HEK293 (cell line): ENCODE results near the gene NPEPL1.

Experiments used
- CTCF ChIA-PET: fragments of 350-600 bp; formaldehyde crosslinking; extraction: SDS; loops from one replicate; lab custom pipeline; 2021; ENCODE audit warnings: antibody characterized with exemption; lab: Yijun Ruan, JAX
- POLR2A ChIA-PET: fragments of 300-600 bp; formaldehyde crosslinking; extraction: SDS; loops from one replicate; lab custom pipeline; 2020; ENCODE audit warnings: antibody characterized with exemption, inconsistent platforms; lab: Yijun Ruan, JAX
- H3K27ac ChIP-seq: fragments of 200-500 bp; sonication (Bioruptor generic); 2 replicates; pipeline ENCODE4 v1.5.1; 2014; ENCODE audit warnings: low read depth, low read length, control low read depth, inconsistent platforms; ENCODE audit errors: extremely low read depth
- H3K36me3 ChIP-seq, 2 experiments: fragments of 200-500 bp in 1 of 2; sonication (Bioruptor generic) in 1 of 2; 1 replicate in 1 of 2; 2 replicates in 1 of 2; pipeline ENCODE4 v1.5.1; 2014 to 2017; ENCODE audit warnings: inconsistent platforms in 2 of 2, low read length in 2 of 2; ENCODE audit not compliant: control insufficient read depth in 2 of 2, insufficient read depth in 1 of 2
- H3K4me1 ChIP-seq: fragments of 200-500 bp; sonication (Bioruptor generic); 2 replicates; pipeline ENCODE4 v1.5.1; 2014; ENCODE audit warnings: mild to moderate bottlenecking, low read length, inconsistent platforms; ENCODE audit not compliant: control insufficient read depth, insufficient read depth
- H3K4me3 ChIP-seq: 2 replicates; pipeline ENCODE4 v1.5.1; 2011; ENCODE audit warnings: low read depth, mild to moderate bottlenecking, control low read depth, low read length, moderate library complexity
- H3K9me3 ChIP-seq: fragments of 200-500 bp; sonication (Bioruptor generic); 2 replicates; pipeline ENCODE4 v1.5.1; 2014; ENCODE audit warnings: low read depth, low read length, inconsistent platforms; ENCODE audit not compliant: control insufficient read depth, insufficient read depth
- FEZF1 ChIP-seq: fragments of 450-650 bp; formaldehyde crosslinking; IDR thresholded peaks from 2 replicates; pipeline ENCODE4 v1.5.1; 2016; ENCODE audit warnings: missing biosample characterization, missing genetic modification characterization
- KLF8 ChIP-seq: fragments of 450-650 bp; formaldehyde crosslinking; IDR thresholded peaks from 2 replicates; pipeline ENCODE4 v1.5.1; 2016; ENCODE audit warnings: missing biosample characterization, missing genetic modification characterization
- MYNN ChIP-seq: fragments of 450-650 bp; formaldehyde crosslinking; IDR thresholded peaks from 2 replicates; pipeline ENCODE4 v1.5.1; 2016; ENCODE audit warnings: missing biosample characterization, missing genetic modification characterization, borderline replicate concordance
- OSR2 ChIP-seq: fragments of 450-650 bp; formaldehyde crosslinking; IDR thresholded peaks from 2 replicates; pipeline ENCODE4 v1.5.1; 2016; ENCODE audit warnings: missing biosample characterization, missing genetic modification characterization
- PRDM1 ChIP-seq: fragments of 450-650 bp; formaldehyde crosslinking; IDR thresholded peaks from 2 replicates; pipeline ENCODE4; 2016; ENCODE audit warnings: missing biosample characterization, missing genetic modification characterization
- REPIN1 ChIP-seq: fragments of 450-650 bp; formaldehyde crosslinking; IDR thresholded peaks from 2 replicates; pipeline ENCODE4 v1.5.1; 2017; ENCODE audit warnings: missing biosample characterization, missing genetic modification characterization, low read depth
- YY2 ChIP-seq: fragments of 450-650 bp; formaldehyde crosslinking; IDR thresholded peaks from 2 replicates; pipeline ENCODE4 v1.5.1; 2016; ENCODE audit warnings: missing biosample characterization, missing genetic modification characterization
- ZNF112 ChIP-seq: fragments of 450-650 bp; formaldehyde crosslinking; IDR thresholded peaks from 2 replicates; pipeline ENCODE4 v1.5.0; 2017; ENCODE audit warnings: missing biosample characterization, missing genetic modification characterization
- ZNF146 ChIP-seq: fragments of 450-650 bp; formaldehyde crosslinking; IDR thresholded peaks from 2 replicates; pipeline ENCODE4 v1.5.1; 2016; ENCODE audit warnings: missing biosample characterization, missing genetic modification characterization
- ZNF148 ChIP-seq: fragments of 450-650 bp; formaldehyde crosslinking; IDR thresholded peaks from 2 replicates; pipeline ENCODE4 v1.5.0; 2017; ENCODE audit warnings: missing biosample characterization, missing genetic modification characterization, borderline replicate concordance
- ZNF174 ChIP-seq: fragments of 450-650 bp; formaldehyde crosslinking; IDR thresholded peaks from 2 replicates; pipeline ENCODE4 v1.5.0; 2017; ENCODE audit warnings: missing biosample characterization, mild to moderate bottlenecking, missing genetic modification characterization
- ZNF280C ChIP-seq: fragments of 450-650 bp; formaldehyde crosslinking; IDR thresholded peaks from 2 replicates; pipeline ENCODE4 v1.5.1; 2016; ENCODE audit warnings: missing biosample characterization, missing genetic modification characterization
- ZNF302 ChIP-seq: fragments of 450-650 bp; formaldehyde crosslinking; IDR thresholded peaks from 2 replicates; pipeline ENCODE4 v1.5.1; 2016; ENCODE audit warnings: missing biosample characterization, missing genetic modification characterization, low read depth
- ZNF341 ChIP-seq: fragments of 450-650 bp; formaldehyde crosslinking; IDR thresholded peaks from 2 replicates; pipeline ENCODE4; 2016; ENCODE audit warnings: low read depth, missing biosample characterization, missing genetic modification characterization
- ZNF350 ChIP-seq: fragments of 450-650 bp; formaldehyde crosslinking; IDR thresholded peaks from 2 replicates; pipeline ENCODE4 v1.5.0; 2017; ENCODE audit warnings: missing biosample characterization, mild to moderate bottlenecking, missing genetic modification characterization
- ZNF433 ChIP-seq: fragments of 450-650 bp; formaldehyde crosslinking; IDR thresholded peaks from 2 replicates; pipeline ENCODE4 v1.5.1; 2016; ENCODE audit warnings: missing biosample characterization, missing genetic modification characterization, low read depth
- ZNF514 ChIP-seq: fragments of 450-650 bp; formaldehyde crosslinking; IDR thresholded peaks from 2 replicates; pipeline ENCODE4 v1.5.1; 2016; ENCODE audit warnings: missing biosample characterization, missing genetic modification characterization
- TF ChIP-seq, protein P1 (sequence below): fragments of 450-650 bp; formaldehyde crosslinking; IDR thresholded peaks from 2 replicates; pipeline ENCODE4 v1.5.1; 2016; ENCODE audit warnings: missing biosample characterization, missing genetic modification characterization
- TF ChIP-seq, protein P2 (sequence below): fragments of 450-650 bp; formaldehyde crosslinking; IDR thresholded peaks from 2 replicates; pipeline ENCODE4 v1.5.1; 2017; ENCODE audit warnings: missing biosample characterization, missing genetic modification characterization
- TF ChIP-seq, protein P3 (sequence below): fragments of 450-650 bp; formaldehyde crosslinking; IDR thresholded peaks from 2 replicates; pipeline ENCODE4 v1.5.1; 2016; ENCODE audit warnings: missing biosample characterization, missing genetic modification characterization

NPEPL1 gene

GRCh38 chr20:58702859-58703648 is 10.5 kb downstream of the NPEPL1 start:
- Histone ChIP-seq H3K4me3 (no peak overlapping the region), H3K9me3 (no peaks in the 10 kb centered on the region)
- TF ChIP-seq, protein P1, sequence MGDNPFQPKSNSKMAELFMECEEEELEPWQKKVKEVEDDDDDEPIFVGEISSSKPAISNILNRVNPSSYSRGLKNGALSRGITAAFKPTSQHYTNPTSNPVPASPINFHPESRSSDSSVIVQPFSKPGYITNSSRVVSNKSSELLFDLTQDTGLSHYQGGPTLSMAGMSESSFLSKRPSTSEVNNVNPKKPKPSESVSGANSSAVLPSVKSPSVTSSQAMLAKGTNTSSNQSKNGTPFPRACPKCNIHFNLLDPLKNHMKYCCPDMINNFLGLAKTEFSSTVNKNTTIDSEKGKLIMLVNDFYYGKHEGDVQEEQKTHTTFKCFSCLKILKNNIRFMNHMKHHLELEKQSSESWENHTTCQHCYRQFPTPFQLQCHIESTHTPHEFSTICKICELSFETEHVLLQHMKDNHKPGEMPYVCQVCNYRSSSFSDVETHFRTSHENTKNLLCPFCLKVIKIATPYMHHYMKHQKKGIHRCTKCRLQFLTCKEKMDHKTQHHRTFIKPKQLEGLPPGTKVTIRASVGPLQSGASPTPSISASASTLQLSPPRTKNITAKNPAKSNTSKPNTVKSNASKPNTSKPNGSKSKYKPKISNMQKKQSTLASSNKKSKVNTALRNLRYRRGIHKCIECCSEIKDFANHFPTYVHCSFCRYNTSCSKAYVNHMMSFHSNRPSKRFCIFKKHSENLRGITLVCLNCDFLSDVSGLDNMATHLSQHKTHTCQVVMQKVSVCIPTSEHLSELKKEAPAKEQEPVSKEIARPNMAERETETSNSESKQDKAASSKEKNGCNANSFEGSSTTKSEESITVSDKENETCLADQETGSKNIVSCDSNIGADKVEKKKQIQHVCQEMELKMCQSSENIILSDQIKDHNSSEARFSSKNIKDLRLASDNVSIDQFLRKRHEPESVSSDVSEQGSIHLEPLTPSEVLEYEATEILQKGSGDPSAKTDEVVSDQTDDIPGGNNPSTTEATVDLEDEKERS (tag by site-specific recombination), result no peak
- TF ChIP-seq ZNF280C (tag by site-specific recombination), result no peak
- TF ChIP-seq ZNF433 (tag by site-specific recombination), result no peak
- TF ChIP-seq, protein P2, sequence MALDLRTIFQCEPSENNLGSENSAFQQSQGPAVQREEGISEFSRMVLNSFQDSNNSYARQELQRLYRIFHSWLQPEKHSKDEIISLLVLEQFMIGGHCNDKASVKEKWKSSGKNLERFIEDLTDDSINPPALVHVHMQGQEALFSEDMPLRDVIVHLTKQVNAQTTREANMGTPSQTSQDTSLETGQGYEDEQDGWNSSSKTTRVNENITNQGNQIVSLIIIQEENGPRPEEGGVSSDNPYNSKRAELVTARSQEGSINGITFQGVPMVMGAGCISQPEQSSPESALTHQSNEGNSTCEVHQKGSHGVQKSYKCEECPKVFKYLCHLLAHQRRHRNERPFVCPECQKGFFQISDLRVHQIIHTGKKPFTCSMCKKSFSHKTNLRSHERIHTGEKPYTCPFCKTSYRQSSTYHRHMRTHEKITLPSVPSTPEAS (tag by site-specific recombination), result no peak
- no peak for TF ChIP-seq ZNF148 (tag by site-specific recombination)
- TF ChIP-seq ZNF350 (tag by site-specific recombination), result no peak
- TF ChIP-seq FEZF1, result no peak
- TF ChIP-seq ZNF146 (tag by site-specific recombination), result no peak
- no peak for TF ChIP-seq KLF8 (tag by site-specific recombination)
- TF ChIP-seq REPIN1 (tag by site-specific recombination), result no peak
- TF ChIP-seq OSR2 (tag by site-specific recombination), result no peak
- TF ChIP-seq PRDM1, result no peak
- TF ChIP-seq, protein P3, sequence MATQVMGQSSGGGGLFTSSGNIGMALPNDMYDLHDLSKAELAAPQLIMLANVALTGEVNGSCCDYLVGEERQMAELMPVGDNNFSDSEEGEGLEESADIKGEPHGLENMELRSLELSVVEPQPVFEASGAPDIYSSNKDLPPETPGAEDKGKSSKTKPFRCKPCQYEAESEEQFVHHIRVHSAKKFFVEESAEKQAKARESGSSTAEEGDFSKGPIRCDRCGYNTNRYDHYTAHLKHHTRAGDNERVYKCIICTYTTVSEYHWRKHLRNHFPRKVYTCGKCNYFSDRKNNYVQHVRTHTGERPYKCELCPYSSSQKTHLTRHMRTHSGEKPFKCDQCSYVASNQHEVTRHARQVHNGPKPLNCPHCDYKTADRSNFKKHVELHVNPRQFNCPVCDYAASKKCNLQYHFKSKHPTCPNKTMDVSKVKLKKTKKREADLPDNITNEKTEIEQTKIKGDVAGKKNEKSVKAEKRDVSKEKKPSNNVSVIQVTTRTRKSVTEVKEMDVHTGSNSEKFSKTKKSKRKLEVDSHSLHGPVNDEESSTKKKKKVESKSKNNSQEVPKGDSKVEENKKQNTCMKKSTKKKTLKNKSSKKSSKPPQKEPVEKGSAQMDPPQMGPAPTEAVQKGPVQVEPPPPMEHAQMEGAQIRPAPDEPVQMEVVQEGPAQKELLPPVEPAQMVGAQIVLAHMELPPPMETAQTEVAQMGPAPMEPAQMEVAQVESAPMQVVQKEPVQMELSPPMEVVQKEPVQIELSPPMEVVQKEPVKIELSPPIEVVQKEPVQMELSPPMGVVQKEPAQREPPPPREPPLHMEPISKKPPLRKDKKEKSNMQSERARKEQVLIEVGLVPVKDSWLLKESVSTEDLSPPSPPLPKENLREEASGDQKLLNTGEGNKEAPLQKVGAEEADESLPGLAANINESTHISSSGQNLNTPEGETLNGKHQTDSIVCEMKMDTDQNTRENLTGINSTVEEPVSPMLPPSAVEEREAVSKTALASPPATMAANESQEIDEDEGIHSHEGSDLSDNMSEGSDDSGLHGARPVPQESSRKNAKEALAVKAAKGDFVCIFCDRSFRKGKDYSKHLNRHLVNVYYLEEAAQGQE (tag by site-specific recombination), result no peak
- TF ChIP-seq YY2, result no peak
- no peak for TF ChIP-seq ZNF514 (tag by site-specific recombination)
- TF ChIP-seq MYNN, result no peak
- no peak for TF ChIP-seq ZNF174
- no peak for TF ChIP-seq ZNF302 (tag by site-specific recombination)
- no peak for TF ChIP-seq ZNF112 (tag by site-specific recombination)
- no peak for TF ChIP-seq ZNF341 (tag by site-specific recombination)
- TF ChIP-seq, all 188 proteins: peak for 0
- H3K36me3 ChIP-seq, result peaks cover 0 to 52% of the 10 kb centered on the region in 2 experiments; a peak in 1 of 3 replicates
- no peak overlapping the region for H3K27ac ChIP-seq
- ChIA-PET CTCF (interaction anchor here (0.7 kb wide), 1 partner anchor 8 kb away, joined by 3 read pairs; no protein-coding TSS in a partner anchor), POLR2A (no interaction called here)
- no peaks in the 10 kb centered on the region for H3K4me1 ChIP-seq
